Thyroid gland (tissue), 4 donors: ENCODE measurements around the gene CCIN. TPM values are rescaled to one million over a fixed set of nuclear protein-coding genes. Genes with fewer than 3 reads are reported as not detected.
A peak's percentile ranks its signal among the peaks of the same experiment; 100 is the strongest.

Source experiments
- DNase-seq, 2 donors: peaks; one replicate each; pipeline ENCODE4 v3.0.0-alpha.2; 2019
- H3K27ac ChIP-seq, 3 donors: fragments of 200-600 bp; sonication (generic); 1 replicate in 2 of 3; 2 replicates in 1 of 3; pipeline ENCODE4 v1.5.1; 2016 to 2019; ENCODE audit warnings: mild to moderate bottlenecking in 1 of 3, moderate library complexity in 1 of 3
- H3K27me3 ChIP-seq: fragments of 200-600 bp; sonication (generic); one replicate; pipeline ENCODE4 v1.5.1; 2019
- H3K36me3 ChIP-seq, 2 donors: fragments of 200-600 bp; sonication (generic); one replicate each; pipeline ENCODE4 v1.5.1; 2016 to 2019
- H3K4me1 ChIP-seq, 2 donors: fragments of 200-600 bp; sonication (generic); one replicate each; pipeline ENCODE4 v1.5.1; 2017 to 2019
- H3K4me3 ChIP-seq, 3 donors: fragments of 200-600 bp; sonication (generic); replicated peaks in 1 of 3; 1 replicate in 2 of 3; 2 replicates in 1 of 3; pipeline ENCODE4 v1.5.1; 2016; ENCODE audit warnings: mild to moderate bottlenecking in 1 of 3
- H3K9me3 ChIP-seq: fragments of 200-600 bp; sonication (generic); one replicate; pipeline ENCODE4 v1.5.1; 2017
- CTCF ChIP-seq, 6 experiments: fragments of 200-600 bp in 3 of 6; fragments of 450-650 bp in 3 of 6; sonication (generic) in 3 of 6; IDR thresholded peaks; one replicate each; pipeline ENCODE4 v1.5.1; 2016 to 2019; ENCODE audit warnings: antibody characterized with exemption in 6 of 6, mild to moderate bottlenecking in 2 of 6, inconsistent platforms in 1 of 6, moderate library complexity in 1 of 6
- POLR2A ChIP-seq, 2 donors: fragments of 450-650 bp; IDR thresholded peaks; one replicate each; pipeline ENCODE4 v1.6.1; 2017; ENCODE audit warnings: antibody characterized with exemption in 2 of 2, mild to moderate bottlenecking in 2 of 2, moderate library complexity in 1 of 2
- WGBS, 2 donors: methylation state at CpG; one replicate each; pipeline ENCODE4 v1.1.5; 2017; 5-methylcytosine and 5-hydroxymethylcytosine counted together
- intact Hi-C: fragments of 100-400 bp; cut with DNase I; formaldehyde crosslinking; loops from one replicate; pipeline ENCODE4 v1.15.1; 2023
- total RNA-seq, 4 donors: library from RNA; depleted of rRNA; stranded (reverse); fragments of >200 nt; gene quantifications; one replicate each; pipeline ENCODE4 v1.2.3, GENCODE V29; 2016

CCIN gene
- total RNA-seq, 4 donors from 2014 or later = 0.40 TPM; not detected in 3

- no peaks in the 10 kb centered on the region for H3K36me3 ChIP-seq
- H3K27me3 ChIP-seq = no peaks in the 10 kb centered on the region
- H3K4me1 ChIP-seq = peaks cover 8 to 26% of the 10 kb centered on the region in 2 donors
- no peaks in the 10 kb centered on the region for H3K9me3 ChIP-seq
- H3K4me3 ChIP-seq = no peak overlapping the region
- intact Hi-C loops = loop anchor here (2.0 to 10.0 kb wide), 2 partner anchors 63 to 211 kb away; partner anchors contain the start of gene OR2S2
- no peak for TF ChIP-seq POLR2A (IDR thresholded peaks at IDR 0.05)
- no peak for TF ChIP-seq CTCF (IDR thresholded peaks at IDR 0.05)
- WGBS, 2 donors = 53 to 68% methylated on average over 10 to 12 of the region's 12 CpGs
- DNase-seq = no peak
- H3K27ac ChIP-seq = peak overlapping the region in 2 of 3 donors; percentile 24 to 57
Measured at GRCh38 chr9:36165826-36166167, 3.4 kb upstream of the CCIN start.

- Histone ChIP-seq H3K4me3 (peak overlapping the region in 2 of 3 donors; percentile 11 to 35), H3K36me3 (no peaks in the 10 kb centered on the region), H3K27ac (peak overlapping the region in 2 of 3 donors; percentile 24 to 57), H3K4me1 (peaks cover 8 to 26% of the 10 kb centered on the region in 2 donors), H3K27me3 (no peaks in the 10 kb centered on the region), H3K9me3 (no peaks in the 10 kb centered on the region)
- DNase-seq = peak; percentile 74 to 76
- TF ChIP-seq CTCF (IDR thresholded peaks at IDR 0.05) = peak; percentile 82 to 95 (median 92)
- no peak for TF ChIP-seq POLR2A (IDR thresholded peaks at IDR 0.05)
- WGBS, 2 donors = 1 to 3% methylated on average over 26 to 37 of the region's 58 CpGs
- intact Hi-C loops = loop anchor here (2.0 to 10.0 kb wide), 2 partner anchors 64 to 212 kb away; partner anchors contain the start of gene OR2S2
Measured at GRCh38 chr9:36166168-36166927, 2.8 kb upstream of the CCIN start.

- TF ChIP-seq POLR2A (IDR thresholded peaks at IDR 0.05) (no peak), CTCF (IDR thresholded peaks at IDR 0.05) (no peak)
- DNase-seq = no peak
- no peak overlapping the region for H3K4me3 ChIP-seq
- WGBS, 2 donors = 93 to 94% methylated on average over 17 of the region's 17 CpGs
- no peak overlapping the region for H3K27ac ChIP-seq
- H3K27me3 ChIP-seq = no peaks in the 10 kb centered on the region
- no peaks in the 10 kb centered on the region for H3K36me3 ChIP-seq
- peaks cover 0 to 16% of the 10 kb centered on the region in 2 donors for H3K4me1 ChIP-seq
- intact Hi-C loops = loop anchor here (10.0 kb wide), 1 partner anchor 215 kb away; the partner anchor contains the start of gene OR2S2
- H3K9me3 ChIP-seq = no peaks in the 10 kb centered on the region
Measured at GRCh38 chr9:36169708-36170107, 520 bp downstream of the CCIN start.

GRCh38 chr9:36170531-36170930 is 1.3 kb downstream of the CCIN start:
- TF ChIP-seq POLR2A (IDR thresholded peaks at IDR 0.05) (no peak), CTCF (IDR thresholded peaks at IDR 0.05) (no peak)
- H3K4me3 ChIP-seq = no peak overlapping the region
- H3K36me3 ChIP-seq = no peaks in the 10 kb centered on the region
- no peak for DNase-seq
- WGBS, 2 donors = 95 to 97% methylated on average over 11 to 13 of the region's 13 CpGs
- H3K4me1 ChIP-seq = peaks cover 0 to 13% of the 10 kb centered on the region in 2 donors
- intact Hi-C loops = no loop called here
- H3K27me3 ChIP-seq = no peaks in the 10 kb centered on the region
- H3K27ac ChIP-seq = no peak overlapping the region
- H3K9me3 ChIP-seq = no peaks in the 10 kb centered on the region

GRCh38 chr9:36173861-36174260 is 4.7 kb downstream of the CCIN start:
- no peak for DNase-seq
- intact Hi-C loops = no loop called here
- TF ChIP-seq CTCF (IDR thresholded peaks at IDR 0.05) (no peak), POLR2A (IDR thresholded peaks at IDR 0.05) (no peak)
- Histone ChIP-seq H3K36me3 (no peaks in the 10 kb centered on the region), H3K9me3 (no peaks in the 10 kb centered on the region), H3K27ac (no peak overlapping the region), H3K4me1 (no peaks in the 10 kb centered on the region), H3K27me3 (no peaks in the 10 kb centered on the region), H3K4me3 (no peak overlapping the region)
- WGBS, 2 donors = 89 to 100% methylated on average over 2 of the region's 2 CpGs
